Astrocyte of the cerebellum (primary cell): Measurements from ENCODE around the gene STPG2.

Experiments
- DNase-seq: peaks from one replicate; pipeline ENCODE4 v3.0.0-alpha.2; 2011; ENCODE audit warnings: low read depth
- H3K4me3 ChIP-seq: 2 replicates; pipeline ENCODE4 v1.5.1; 2011; ENCODE audit warnings: mild to moderate bottlenecking, low read depth, low read length, moderate library complexity
- in situ Hi-C: cut with HindIII; loops from 2 replicates; pipeline ENCODE4 v1.10.0; 2017; ENCODE audit warnings: low sequenced_read_pairs
- TF ChIP-seq, protein P1 (sequence below): IDR thresholded peaks from 2 replicates; pipeline ENCODE4 v1.5.1; 2012; ENCODE audit warnings: low read length, low read depth, moderate library complexity, mild to moderate bottlenecking; ENCODE audit errors: missing control alignments

STPG2 gene

GRCh38 chr4:97987019-97987648 is 156.1 kb downstream of the STPG2 start:
- TF ChIP-seq, protein P1, sequence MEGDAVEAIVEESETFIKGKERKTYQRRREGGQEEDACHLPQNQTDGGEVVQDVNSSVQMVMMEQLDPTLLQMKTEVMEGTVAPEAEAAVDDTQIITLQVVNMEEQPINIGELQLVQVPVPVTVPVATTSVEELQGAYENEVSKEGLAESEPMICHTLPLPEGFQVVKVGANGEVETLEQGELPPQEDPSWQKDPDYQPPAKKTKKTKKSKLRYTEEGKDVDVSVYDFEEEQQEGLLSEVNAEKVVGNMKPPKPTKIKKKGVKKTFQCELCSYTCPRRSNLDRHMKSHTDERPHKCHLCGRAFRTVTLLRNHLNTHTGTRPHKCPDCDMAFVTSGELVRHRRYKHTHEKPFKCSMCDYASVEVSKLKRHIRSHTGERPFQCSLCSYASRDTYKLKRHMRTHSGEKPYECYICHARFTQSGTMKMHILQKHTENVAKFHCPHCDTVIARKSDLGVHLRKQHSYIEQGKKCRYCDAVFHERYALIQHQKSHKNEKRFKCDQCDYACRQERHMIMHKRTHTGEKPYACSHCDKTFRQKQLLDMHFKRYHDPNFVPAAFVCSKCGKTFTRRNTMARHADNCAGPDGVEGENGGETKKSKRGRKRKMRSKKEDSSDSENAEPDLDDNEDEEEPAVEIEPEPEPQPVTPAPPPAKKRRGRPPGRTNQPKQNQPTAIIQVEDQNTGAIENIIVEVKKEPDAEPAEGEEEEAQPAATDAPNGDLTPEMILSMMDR: peak; percentile 60
- H3K4me3 ChIP-seq: no peak overlapping the region
- peak; percentile 28 for DNase-seq
- in situ Hi-C loops: no loop called here

DNA sequence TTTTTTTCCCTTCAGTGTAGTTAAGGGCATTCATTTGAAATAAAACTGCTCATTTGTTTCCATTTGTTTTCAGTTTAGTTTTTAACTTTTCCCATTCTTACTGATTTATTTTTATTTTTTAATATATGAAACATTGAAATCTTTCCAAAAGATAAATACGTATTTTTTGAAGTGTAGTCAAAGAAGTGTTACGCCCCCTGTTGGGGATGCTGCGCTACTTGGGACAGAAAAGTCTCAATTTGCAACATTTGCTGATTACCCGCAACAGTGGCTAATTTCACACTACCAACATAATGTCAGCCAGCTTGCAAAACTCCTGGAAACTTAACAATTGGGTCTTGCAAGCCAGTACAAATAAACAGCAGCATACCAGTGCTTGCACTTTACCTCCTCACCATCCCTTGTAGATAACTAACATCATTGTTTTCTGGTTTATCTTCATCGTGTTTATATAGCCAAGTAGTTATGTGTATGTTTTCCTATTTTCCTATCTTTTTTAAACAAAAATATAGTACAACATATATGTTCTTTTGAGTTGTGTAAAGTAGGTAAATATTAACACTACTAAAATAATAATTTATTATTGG is 158.6 kb downstream of the STPG2 start:
- in situ Hi-C loops: no loop called here
- no peak overlapping the region for H3K4me3 ChIP-seq
- TF ChIP-seq, protein P1: peak; percentile 29
- DNase-seq: no peak

DNA sequence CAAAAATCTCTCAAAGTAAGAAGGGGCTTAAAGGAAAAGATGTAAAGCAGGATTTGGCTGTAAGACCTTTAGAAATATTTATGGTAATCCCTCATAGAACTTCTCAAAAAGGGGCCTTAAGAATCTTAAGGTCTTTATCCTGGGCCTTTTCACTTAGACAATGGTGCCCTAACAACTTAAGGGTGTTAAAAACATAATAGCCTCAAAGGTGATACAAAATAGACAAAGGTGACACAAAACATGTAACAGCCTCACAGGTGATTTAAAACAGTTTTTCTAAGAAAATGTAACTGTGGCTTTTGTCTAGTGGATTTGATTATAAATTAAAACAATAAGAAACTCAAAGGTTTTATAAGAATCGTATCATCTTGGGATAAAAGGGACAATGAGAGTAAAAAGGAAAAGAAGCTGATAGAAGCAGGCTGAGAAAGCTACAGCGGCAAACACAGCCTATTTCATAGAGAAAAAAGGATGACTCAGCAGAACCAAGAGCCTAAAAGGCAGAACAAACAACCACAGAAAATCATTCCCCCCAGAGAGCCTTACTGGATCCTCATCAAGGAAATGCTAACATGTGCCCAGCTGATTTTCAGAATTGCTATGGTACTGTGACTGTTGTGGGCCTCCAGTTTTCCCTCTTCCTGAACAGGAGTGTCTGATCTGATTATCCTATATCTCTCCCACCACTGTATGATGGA is 164.3 kb downstream of the STPG2 start:
- in situ Hi-C loops: no loop called here
- H3K4me3 ChIP-seq: no peak overlapping the region
- TF ChIP-seq, protein P1: no peak
- DNase-seq: no peak

- TF ChIP-seq, protein P1: no peak
- no peak overlapping the region for H3K4me3 ChIP-seq
- in situ Hi-C loops: no loop called here
- DNase-seq: no peak
These were observed 189.9 kb downstream of the STPG2 start for GRCh38 chr4:97953171-97953941.

GRCh38 chr4:97952763-97953162 is 190.5 kb downstream of the STPG2 start:
- DNase-seq: no peak
- in situ Hi-C loops: no loop called here
- TF ChIP-seq, protein P1: no peak
- no peak overlapping the region for H3K4me3 ChIP-seq

DNA sequence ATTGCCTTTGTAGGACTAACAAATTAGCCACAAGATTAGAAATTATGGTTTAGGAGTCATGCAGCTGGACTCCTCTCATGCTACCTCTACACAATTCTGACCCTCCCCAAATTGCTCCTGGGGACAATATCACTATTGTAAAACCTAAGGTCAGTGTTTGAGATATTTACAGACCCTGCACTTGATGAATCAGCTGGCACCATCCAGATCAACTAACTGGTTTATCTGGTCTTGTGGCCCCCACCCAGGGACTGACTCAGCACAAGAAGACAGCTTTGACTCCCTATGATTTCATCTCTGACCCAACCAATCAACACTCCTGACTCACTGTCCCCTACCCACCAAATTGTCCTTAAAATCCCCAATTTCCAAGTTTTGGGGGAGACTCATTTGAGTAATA is 192.4 kb downstream of the STPG2 start:
- no peak for DNase-seq

More for the DNA sequence above, 192.4 kb downstream of the STPG2 start:
- TF ChIP-seq, protein P1: no peak
- H3K4me3 ChIP-seq: no peak overlapping the region
- in situ Hi-C loops: no loop called here
